GM03348 (cell line): Measurements from ENCODE around the gene PNMA6A.
"Not testable (repeated sequence)": the region's sequence is repeated elsewhere in the genome, so short reads cannot be mapped to it uniquely, and the experiment has no call there.

Source experiments
- DNase-seq: peaks from one replicate; pipeline ENCODE4 v3.0.0; 2012; ENCODE audit warnings: low spot score

Gene PNMA6A

DNA sequence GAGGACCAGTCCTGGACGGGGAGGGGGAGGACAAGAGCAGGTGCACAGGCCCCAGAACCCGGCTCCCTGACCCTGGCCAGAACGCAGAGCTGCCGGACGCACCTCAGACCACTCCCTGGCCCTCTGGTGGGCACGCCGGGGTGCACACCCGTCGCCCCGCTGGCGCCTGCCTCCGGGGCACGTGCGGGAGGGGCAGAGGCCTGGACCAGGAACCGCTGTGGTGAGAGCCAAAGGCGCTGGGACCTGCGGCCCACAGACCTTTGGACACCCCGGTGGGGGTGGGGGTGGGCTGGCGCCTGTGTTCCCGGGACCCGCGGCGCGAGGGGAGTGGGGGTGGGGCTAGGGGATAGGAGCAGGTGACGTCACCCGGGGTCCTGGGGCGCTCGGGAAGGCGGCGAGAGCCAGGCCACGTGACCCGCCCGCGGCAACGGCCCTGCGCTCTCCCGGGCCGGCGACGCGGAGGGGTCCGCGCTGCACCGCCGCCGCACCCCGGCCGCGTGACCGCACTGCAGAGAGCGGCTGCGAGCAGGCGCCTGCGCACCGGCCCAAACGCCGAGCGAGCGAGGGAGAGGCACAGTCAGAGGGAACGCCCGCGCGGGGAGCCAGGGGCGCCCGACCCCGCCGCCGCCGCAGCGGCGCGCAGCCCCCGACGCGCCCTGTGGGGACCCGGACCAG is at the start of gene PNMA6A:
Gene PNMA6A, plus strand, starts transcription at position 546 of the 675 bp plus-strand sequence. CDS start 609 bp downstream, outside the sequence.
- DNase-seq = not testable (repeated sequence)

DNA sequence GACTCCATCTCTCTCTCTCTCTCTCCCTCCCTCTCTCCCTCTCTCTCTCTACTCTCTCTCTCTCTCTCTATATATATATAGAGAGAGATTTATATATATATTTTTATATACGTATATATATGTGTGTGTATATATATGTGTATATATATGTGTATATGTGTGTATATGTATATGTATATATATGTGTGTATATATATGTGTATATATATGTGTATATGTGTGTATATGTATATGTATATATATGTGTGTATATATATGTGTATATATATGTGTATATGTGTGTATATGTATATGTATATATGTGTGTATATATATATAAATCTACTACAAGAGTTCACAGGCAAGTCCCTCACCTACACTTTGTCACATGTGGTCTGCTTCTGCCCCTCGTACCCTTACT is 45.8 kb upstream of the PNMA6A start:
- not testable (repeated sequence) for DNase-seq

DNA sequence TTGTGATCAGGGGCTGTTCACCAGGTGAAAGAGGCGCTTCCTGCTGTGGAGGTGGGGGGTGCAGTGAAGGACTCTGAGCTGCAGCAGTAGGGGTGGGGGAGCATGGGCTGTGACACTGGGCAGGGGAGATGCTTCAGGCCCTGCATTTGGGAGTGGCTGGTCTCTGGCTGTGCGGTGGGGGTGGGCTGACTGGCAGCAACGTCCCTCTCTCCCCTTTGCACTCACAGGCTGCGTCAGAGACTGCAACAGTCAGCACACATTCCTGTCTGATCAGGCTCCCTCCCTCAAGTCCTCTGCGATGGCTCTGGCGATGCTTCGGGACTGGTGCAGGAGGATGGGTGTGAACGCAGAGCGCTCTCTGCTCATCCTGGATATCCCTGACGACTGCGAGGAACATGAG is 43.8 kb upstream of the PNMA6A start:
- DNase-seq = not testable (repeated sequence)

DNA sequence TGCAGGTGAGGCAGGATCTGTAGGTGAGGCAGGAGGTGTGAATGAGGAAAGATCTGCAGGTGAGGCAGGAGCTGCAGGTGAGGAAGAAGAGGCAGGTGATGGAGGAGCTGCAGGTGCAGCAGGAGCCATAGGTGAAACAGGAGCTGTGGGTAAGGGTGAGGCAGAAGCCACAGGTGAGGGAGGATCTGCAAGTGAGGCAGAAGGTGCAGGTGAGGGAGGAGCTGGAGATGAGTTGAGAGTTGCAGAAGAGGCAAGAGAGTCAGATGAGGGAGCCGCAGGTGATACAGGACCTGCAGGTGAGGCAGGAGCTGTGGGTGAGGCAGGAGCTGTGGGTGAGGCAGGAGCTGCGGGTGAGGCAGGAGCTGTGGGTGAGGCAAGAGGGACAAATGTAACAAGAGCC is 43.1 kb upstream of the PNMA6A start:
- DNase-seq = no peak

DNA sequence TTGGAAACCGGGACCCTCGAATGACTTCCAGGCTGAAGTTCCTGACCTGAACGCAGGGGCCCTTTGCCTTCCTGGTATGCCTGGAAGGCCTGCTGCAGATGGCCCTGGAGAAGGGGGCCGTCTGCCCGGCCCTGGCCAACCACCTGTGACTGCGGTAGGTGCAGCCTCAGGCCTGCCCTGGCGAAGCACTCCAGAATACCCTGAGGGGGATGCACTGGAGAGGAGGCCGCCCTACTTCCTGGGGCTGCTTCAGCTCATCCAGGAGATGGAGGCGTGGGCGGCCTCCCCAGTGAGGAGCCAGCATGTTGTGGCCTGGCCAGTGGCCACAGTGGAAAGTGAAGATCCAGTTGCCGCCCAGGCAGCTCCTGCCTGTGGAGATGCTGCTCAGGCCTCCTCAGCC is 42.4 kb upstream of the PNMA6A start:
- no peak for DNase-seq

DNA sequence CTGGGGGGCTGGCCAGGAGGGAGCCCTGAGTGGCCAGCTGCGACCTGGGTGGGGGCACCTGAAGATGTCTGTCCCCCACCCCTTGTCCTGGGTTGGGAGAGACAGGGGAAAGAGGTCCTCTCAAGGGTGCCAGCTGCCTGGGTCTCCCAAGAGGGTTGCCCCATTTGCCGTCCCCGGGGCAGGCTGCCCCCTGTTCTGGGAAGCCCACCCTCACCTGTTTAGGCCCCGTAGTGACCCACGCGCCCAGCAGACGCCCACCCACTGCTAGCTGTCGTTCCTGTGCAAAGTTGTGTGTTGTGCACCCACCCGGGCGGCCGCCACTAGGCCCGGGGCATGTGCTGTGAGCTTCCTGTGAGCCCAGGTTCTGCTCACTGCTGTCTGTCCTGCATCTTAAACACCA is 41.5 kb upstream of the PNMA6A start:
- no peak for DNase-seq

DNA sequence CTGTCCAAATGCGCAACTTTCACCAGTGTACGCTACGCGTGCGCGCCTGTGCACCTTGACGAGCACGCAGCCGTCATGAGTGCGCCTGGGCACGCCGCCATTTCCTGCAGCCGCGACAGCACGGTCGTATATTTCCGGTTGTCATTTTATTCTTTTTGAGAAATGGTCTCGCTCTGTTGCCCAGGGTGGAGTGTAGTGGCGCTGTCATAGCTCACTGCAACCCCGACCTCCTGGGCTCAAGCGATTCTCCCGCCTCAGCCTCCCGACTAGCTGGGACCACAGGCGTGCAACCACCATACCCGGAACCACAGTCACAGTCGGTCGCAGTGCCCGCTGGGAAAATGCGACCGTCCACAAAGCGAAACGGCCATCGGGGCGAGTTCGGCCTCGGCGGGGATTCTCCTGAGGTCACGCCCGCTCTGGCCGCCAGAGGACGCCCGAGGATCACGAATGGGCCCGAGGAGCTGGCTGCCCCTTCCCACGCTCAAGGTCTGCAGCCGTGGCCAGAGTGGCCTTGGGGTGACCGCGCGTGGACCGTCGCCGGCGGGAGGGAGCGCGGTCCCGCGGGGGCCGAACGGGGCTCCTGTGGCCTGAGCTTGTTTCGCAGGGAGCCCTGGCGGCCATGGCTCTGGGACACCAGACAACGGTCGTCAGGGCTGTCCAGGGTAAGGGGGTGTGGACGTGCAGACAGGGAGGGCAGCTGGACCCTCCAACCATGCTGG is 39.7 kb upstream of the PNMA6A start:
- DNase-seq = peak; percentile 81

DNA sequence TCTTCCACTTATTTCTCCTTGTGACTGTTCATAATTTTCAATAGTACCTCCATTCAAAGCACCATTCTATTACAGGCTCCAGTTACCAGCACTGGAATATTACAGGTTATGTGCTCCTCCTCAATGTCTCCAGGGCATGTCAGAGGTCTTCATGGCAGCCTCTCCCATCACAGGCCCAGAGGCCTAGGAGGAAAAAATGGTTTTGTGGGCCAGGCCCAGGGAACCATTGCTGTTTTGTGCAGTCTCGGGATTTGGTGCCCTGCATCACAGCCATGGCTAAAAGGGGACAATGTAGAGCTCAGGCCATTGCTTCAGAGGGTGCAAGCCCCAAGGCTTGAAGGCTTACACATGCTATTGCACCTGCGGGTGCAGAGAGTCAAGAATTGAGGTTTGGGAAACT is 23.2 kb upstream of the PNMA6A start:
- DNase-seq = no peak

DNA sequence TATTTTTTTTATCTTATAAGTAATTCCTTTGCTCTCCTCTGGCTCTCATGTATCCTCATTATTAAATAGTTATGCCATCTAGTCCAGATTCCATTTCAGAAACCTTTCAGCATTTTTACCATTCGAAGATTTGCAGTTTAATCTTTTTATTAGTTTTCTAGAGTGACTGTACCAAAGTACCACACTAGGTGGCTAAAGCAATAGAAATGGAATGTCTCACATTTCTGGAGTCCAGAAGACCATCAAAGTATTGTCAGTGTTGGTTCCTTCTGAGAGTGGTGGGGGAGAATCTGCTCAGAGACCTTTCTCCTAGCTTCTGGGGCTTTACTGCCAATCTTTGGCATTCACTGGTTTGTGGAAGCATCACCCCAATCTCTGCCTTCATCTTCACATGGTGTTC is 19.7 kb upstream of the PNMA6A start:
- DNase-seq = no peak

DNA sequence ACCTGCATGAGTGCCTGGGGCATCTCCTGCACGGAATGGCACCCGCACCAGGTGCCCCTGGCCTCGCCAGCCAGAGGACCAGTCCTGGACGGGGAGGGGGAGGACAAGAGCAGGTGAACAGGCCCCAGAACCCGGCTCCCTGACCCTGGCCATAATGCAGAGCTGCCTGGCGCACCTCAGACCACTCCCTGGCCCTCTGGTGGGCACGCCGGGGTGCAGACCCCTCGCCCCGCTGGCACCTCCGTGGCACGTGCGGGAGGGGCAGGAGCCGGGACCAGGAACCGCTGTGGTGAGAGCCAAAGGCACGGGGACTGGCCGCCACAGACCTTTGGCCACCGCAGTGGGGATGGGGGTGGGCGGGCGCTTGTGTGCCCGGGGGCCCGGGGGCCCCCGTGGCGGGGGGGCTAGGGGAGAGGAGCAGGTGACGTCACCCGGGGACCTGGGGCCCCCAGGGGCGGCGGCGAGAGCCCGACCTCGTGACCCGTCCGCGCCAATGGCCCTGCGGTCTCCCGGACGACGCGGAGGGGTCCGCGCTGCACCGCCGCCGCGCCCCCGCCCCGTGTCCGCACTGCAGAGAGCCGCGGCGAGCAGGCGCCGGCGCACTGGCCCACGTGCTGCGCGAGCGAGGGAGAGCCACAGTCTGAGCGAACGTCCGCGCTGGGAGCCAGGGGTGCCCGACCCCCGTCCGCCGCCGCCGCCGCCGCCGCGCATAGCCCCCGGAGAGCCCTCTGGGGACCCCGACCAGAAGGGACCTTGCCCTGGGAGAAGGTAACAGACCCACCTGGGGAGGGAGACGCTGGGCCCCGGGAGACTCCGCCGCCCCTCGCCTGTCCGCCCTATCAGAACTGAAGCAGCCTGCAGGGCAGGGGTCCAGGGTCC is 16.1 kb upstream of the PNMA6A start, which contains the start of gene PNMA3:
Gene PNMA3, plus strand, starts transcription at position 600 of the 879 bp plus-strand sequence. CDS start 586 bp downstream, outside the sequence.
- DNase-seq = no peak

DNA sequence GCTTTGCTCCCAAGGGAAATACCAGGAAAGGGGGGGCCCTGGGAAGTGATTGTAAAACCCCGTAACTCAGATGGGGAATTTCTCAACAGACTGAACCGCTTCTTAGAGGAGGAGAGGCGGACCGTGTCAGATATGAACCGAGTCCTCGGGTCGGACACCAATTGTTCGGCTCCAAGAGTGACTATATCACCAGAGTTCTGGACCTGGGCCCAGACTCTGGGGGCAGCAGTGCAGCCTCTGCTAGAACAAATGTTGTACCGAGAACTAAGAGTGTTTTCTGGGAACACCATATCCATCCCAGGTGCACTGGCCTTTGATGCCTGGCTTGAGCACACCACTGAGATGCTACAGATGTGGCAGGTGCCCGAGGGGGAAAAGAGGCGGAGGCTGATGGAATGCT is 15.0 kb upstream of the PNMA6A start:
- DNase-seq = no peak

DNA sequence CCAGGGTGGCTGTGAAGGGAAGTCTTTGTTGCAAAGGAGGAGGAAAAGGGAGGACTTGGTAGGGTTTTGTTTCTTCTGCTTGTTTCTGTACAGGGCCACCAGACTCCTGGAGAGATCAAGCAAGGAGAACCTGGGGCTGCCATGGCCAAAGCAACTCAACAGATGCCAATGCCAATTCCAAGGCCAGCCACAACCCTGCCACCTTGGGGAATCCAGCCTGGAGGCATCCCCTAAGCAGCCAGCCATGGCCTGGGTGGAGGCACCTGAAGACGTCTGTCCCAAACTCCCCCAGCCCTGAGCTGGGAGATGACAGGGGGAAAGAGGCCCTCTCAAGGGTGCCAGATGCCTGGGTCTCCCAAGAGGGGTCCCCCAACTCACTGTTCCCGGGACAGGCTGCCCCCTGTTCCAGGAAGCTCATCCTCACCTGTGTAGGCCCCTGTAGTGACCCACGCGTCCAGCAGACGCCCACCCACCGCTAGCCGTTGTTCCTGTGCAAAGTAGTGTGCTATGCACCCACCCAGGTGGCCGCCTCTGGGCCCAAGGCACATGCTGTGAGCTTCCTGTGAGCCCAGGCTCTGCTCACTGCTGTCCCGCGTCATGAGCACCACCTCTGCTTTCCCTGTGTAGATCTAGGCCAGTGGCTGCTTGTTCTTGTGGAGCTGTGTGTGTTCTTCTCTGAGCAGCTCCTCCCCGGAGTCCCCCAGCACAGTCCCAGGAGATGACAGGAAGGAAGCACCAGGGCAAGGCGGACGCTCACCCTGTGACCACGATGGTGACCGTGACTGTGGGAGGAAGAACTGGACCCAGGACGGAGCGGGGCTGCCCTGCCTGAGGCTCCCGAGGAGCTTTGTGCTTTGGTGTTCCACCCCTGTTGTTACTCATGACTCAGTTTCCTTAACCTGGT is 12.8 kb upstream of the PNMA6A start:
- DNase-seq = no peak

DNA sequence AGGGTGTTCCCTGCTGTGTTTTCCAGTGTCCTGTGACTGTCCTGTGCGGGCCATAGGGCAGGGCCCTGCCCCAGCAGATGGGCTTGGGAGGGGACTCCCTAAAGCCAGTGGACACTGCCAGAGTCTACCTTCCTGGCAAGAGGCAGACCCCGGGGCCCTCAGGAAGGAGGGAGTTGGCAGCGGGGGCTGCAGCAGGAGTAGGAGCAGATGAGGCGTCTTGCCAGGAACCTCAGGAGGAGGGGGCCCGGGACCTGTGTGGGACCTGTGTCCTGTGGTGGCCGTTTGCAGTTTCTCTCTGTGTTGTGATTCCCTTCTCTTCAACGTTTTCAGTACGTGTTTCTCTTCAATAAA is 12.2 kb upstream of the PNMA6A start:
- DNase-seq = no peak

DNA sequence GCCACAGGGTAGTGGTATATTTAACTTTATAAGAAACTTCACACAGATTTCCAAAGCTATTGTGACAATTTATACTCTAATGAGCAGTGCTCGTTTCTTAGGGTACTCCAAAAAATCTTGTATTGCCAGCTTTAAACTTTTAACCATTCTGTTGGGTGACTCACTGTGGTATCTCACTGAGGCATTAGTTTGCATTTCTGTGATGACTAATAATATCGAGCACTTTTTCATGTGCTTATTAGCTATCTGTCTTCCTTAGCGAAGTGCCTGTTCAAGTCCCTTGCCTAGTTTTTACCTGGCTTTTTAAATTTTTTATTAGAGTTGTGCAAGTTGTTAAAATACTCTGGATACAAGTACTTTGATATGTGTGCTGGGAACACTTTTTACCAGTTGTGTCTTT is 10.5 kb upstream of the PNMA6A start:
- DNase-seq = peak; percentile 42

DNA sequence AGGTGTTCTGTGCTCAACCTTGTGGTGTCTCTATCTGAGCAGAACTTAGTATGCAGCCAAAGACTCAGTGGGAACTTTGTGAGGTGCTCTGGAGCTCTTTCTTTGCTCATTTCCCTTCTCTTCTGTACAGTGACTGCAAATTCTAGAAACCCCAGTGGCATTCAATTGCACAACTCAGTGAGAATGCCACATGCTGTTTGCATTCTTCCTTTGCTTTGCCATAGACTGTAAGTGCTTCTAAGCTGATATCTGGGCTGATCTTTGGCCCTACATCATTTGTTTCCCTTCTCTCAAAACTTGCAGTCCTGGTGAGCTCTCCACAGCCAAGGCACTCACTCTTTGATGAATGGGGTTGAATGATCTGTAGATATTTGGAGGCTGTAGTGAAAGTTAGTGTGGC is 8.9 kb upstream of the PNMA6A start:
- peak; percentile 18 for DNase-seq

DNA sequence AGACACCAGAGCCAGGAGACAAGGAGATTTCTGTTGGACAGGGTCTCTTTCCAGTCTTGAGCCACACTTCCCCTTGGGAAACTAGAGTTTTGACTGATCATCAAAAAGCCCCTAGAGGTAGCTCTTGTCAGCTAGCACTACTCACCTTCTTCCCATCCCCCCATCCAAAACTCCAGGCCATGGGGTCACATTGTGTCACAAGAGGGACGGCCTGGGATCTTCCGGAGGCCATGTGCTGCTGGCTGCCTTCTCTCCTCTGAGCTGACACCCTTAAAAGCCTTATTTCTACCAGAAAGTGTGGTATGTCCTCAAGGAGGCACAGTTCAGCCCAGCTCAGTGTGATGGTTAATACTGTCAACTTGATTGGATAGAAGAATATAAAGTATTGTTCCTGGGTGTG is 8.2 kb upstream of the PNMA6A start:
- no peak for DNase-seq

DNA sequence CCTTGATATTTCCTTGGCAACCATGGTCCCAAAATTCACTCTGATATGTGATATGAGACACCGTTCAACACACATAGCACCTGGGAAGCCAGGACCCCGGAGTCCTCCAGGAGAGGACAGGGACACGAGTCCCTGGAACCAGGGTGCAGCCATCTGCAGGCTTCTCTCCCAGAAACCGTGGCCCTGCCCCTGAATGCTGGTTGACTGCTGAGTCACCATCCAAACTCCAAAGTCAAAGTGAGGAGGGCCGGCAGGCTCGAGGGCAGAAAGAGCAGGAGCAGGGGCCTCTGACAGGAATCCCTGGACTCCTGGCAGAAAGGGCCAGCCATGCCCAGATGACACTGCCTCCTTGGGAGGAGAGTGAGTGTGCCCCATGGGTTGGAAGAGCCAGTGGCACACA is 6.9 kb upstream of the PNMA6A start:
- DNase-seq = no peak

DNA sequence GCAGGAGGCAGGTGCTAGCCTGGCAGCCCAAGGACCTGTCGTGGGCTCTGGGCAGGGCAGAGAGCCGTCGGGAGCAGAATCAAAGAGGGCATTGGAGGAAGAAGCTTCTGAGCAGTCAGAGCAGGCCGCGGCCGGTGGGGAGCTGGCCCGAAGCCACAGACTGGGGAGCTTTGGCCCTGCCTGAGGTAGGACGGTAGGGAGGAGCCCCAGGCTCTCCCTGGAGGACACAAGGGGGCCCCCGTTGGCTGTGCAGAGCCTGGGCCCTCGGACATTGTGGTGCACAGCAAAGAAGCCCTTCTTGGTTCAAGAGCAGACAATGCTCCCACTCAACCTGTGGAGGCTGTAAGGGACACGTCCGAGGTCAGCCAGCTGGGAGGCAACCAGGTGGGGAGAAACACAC is 5.9 kb upstream of the PNMA6A start:
- DNase-seq = not testable (repeated sequence)

DNA sequence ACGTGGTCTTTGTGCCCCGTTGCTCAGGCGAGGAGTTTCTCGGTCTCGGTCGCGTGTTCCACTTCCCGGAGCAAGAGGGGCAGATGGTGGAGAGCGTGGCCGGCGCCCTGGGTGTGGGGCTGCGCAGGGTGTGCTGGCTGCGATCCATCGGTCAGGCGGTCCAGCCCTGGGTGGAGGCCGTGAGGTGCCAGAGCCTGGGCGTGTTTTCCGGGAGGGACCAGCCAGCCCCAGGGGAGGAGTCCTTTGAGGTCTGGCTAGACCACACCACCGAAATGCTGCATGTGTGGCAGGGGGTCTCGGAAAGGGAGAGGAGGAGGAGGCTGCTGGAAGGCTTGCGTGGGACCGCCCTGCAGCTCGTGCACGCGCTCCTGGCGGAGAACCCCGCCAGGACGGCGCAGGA is 1.1 kb downstream of the PNMA6A start:
- DNase-seq = not testable (repeated sequence)

DNA sequence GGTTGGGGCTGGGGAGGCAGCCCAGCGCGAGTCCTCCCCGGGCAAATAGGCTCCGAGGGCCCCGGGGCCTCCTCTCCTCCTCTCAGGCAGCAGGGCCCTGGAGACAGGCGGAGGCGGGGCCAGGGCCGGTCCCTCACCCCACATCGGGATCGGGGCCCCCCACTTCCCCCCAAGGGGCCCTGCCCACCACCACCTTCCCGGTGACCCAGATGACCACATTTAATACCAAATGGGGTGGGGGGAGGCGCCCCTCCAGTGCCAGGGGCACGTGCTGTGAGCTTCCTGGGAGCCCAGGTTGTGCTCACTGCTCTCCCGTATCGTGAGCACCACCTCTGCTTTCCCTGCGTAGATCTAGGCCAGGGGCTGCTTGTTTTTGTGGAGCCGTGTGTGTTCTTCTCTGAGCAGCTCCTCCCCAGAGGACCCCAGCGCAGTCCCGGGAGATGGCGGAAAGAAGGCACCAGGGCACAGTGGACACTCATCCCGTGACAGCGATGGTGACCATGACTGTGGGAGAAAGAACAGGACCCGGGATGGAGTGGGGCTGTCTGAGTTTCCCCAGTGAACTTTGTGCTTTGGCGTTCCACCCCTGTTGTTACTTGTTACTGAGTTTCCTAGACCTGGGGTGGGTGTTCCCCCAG is 2.1 kb downstream of the PNMA6A start:
- DNase-seq = no peak

DNA sequence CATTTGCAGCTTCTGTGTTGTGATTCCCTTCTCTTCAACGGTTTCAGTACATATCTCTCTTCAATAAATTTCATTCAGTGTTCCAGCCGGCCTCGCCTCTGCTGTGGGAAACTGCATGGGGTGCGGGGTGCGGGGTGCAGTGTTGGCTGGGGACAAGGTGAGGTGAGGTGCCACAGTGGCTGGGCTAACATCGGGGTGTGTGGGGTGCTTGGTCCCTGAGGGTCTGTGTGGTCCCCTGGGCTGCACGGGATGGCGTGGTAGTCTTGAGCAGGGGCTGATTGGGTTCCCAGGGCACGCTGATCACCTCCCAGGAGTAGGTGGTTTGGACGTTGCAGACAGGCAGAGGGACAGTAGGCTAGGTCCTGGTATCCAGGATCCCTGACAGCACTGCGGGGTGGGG is 2.7 kb downstream of the PNMA6A start:
- no peak for DNase-seq
